Thyroid gland (tissue), 4 donors: ENCODE results near the gene TTC6.

ENCODE experiments used
- CTCF ChIP-seq, 6 experiments: fragments of 200-600 bp in 3 of 6; fragments of 450-650 bp in 3 of 6; sonication (generic) in 3 of 6; IDR thresholded peaks; one replicate each; pipeline ENCODE4 v1.5.1; 2016 to 2019; ENCODE audit warnings: antibody characterized with exemption in 6 of 6, mild to moderate bottlenecking in 2 of 6, inconsistent platforms in 1 of 6, moderate library complexity in 1 of 6
- POLR2A ChIP-seq, 2 donors: fragments of 450-650 bp; IDR thresholded peaks; one replicate each; pipeline ENCODE4 v1.6.1; 2017; ENCODE audit warnings: antibody characterized with exemption in 2 of 2, mild to moderate bottlenecking in 2 of 2, moderate library complexity in 1 of 2

- TF ChIP-seq CTCF (IDR thresholded peaks at IDR 0.05) (no peak), POLR2A (IDR thresholded peaks at IDR 0.05) (no peak)
Observed at GRCh38 chr14:37601865-37602264, 6.4 kb downstream of the TTC6 start.
